Dedifferentiated amniotic fluid mesenchymal stem cell (primary cell): ENCODE results near the gene GZF1.

Source experiments
- DNase-seq: peaks from one replicate; pipeline ENCODE4 v3.0.0-alpha.2; 2016; ENCODE audit errors: extremely low spot score

GZF1 gene

DNA sequence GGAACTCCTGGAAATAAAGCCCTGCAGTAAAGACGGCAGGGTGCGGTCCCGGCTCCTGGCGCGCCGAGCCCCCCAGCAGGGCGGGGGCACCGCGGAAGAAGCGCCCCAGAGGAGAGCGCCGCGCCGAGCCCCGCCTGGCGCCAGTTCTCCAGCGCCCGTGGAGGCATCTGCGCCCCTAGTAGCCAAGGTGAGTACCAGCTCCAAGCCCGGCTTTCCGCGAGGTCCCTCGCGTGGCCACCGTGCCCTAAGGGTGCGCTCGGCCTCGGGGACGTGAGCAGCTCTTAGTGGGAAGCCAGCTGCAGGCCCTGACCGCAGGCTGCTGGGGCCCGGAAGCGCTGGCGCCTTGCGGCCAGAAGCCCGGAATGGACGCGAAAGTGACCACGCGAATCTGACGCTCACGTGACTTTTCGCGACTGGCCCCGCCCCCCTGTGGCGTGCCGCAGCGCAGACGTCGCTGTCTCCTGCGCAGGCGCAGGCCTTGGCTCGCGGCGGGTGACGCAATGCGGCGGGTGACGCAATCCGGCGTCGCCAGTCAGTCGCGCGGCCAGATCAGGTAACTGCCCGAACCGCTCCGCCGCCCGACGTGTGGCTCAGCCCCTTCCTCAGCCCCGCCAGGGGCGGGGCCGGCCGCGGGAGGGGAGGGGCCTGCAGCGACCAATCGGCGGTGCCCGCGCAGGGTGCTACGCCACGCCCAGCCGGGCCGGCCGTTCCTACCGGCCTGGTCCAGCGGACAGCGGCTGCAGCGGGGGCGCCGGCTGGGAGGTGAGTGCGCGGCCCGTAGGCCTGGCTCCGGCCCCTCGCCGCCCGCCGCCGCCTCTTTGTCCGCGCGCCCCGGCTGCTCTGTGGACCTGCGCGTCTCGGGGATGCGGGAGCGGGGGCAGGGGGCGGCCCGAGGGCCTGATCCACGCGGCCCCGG is at the start of gene GZF1:
TSS of gene GZF1 (plus strand) at position 707 of the 916 bp plus-strand sequence. CDS start 2,202 bp downstream, outside the sequence.
- DNase-seq = peak; percentile 95

DNA sequence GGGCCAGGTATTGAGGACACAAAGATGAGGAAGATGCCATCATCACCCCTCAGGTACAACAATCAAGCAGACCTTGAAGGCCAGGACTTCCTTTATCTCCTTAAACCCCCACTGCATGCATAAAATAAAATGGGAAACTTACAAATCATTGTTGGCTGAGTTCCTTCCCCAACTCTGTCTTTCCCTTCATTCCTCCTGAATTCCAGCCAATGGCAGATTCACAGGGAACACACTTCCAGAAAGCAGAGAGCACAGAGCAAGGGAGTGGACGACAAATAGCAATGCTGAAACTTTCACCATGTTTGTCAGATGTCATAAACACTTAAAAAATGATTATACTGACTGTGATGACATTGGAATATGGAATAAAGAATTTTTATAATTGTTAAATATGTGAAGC is 48.7 kb upstream of the GZF1 start:
- no peak for DNase-seq

DNA sequence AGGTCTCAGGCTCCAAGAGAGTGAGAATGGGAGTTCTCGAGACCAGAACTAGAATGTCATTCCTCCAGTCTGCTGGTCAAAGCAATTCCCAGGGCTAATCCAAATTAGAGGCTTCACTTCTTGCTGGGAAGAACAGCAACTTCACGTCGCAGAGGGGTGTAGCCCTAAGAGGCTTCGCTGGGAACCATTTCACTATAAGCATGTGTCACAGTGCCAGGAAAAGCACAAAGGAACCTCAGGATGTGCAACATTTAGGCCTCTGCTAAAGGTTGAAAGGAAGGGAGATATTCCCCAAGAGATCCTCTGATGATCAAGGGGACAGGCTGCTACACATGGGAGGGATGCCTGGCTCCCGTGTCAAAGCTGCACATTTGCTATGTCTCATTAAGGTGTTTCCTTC is 47.3 kb upstream of the GZF1 start:
- no peak for DNase-seq

DNA sequence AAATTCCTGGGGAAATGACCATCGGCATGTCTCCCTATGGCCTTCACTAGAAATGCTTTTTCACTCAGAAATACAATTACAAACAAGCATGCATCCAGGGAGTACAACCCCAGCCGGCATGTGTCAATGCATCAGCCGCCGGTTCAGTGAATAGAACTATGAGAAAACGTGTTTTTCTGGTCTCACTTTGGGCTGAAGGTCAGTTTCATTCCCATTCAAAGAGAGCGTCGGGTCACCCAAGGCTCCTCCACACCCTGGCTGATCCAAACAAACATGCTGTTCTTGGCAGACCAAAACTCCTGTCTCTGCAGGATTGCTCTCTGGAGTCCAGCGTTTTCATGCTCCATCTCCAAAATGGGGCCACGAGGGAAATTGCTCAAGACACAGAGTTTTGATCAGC is 46.9 kb upstream of the GZF1 start:
- no peak for DNase-seq

DNA sequence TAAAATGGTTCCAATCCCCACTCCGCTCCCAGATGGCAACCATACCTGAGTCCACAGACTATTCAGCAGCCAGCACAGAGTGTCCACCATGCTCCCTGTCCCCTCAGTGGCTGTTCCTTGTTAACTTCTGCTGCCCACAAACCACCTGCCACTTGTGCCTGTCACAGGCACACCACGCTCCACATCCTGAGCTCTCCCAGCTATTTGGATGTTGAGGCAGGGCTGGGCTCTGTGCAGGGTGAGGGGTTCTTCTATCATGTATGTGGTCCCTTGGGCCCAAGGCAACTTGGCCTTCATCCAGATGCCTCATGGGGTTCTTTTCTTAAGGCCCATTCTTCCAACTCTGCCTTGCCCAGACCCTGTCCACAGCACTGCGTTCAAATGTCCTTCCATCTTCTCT is 45.4 kb upstream of the GZF1 start:
- DNase-seq = no peak

DNA sequence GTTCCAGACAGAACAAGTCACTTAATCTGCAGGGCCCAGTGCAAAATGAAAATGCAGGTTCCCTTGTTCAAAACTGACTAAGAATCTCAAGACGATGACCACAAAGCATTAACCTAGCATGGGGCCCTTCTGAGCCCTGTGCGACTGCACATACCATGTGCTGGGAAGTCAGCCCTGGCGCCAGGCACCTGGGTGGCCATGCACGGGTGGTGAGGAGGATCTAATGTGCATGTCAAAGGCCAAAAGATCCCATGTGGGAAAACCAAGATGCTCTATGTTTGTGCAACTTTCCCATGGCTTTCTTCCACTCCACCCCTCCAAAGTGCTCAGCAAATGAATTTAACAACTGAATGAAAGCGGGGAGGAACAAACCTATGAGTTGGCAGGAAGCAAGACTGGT is 44.9 kb upstream of the GZF1 start:
- DNase-seq = no peak

DNA sequence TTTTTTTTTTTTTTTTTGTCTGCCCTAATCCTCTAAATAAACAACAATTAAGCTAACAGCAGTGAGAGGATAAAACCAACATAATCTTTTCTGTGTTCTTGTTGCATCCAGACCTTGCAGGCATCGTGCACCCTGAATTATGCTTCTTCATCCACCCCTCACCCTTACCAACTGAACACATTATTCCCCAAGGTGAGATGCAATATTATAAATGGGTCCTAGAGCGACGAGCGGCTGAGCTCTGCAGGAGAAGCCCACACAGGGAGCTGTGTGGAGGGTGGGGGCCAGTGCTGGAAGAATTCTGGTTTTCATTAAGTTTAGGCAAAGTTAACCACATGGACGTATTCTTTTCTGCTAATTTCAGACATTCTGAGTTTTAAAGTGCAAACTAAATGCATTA is 43.6 kb upstream of the GZF1 start:
- no peak for DNase-seq

DNA sequence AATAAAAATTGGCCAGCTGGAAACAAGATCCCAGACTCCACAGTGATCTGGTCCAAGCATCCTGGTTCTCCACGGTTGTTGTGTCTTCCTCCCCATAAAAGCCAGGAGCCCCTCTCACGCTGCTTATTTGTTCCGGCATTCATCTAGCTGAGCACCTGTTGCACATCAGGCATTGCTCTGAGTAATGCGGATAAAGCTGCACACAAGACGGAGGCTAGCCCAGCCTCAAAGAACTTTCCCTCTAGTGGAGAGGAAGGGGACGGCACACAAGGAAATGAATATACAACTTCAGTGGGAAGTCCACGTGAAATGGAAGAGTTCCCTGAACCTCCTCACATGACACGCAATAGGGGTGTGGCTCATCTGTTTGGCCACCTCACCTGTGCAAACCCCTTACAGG is 41.7 kb upstream of the GZF1 start:
- no peak for DNase-seq

DNA sequence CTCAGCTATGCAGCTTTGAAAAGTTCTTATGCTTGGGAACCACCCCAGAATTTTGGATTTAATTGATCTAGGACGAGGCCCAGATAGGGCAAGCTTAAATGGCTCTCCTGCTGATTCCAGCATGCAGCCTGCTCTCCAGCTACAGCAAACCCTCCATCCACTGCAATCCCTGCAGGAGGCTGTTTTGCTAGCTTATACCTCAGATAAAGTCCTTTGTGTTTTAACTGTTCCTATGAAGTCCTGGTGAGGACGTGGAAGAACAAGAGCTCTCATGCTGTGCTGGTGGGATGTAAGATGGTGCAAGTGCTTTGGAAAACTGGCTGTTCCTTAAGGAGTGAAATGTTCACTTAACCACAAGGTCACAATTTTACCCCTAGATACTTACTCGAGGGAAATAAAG is 36.9 kb upstream of the GZF1 start:
- no peak for DNase-seq

DNA sequence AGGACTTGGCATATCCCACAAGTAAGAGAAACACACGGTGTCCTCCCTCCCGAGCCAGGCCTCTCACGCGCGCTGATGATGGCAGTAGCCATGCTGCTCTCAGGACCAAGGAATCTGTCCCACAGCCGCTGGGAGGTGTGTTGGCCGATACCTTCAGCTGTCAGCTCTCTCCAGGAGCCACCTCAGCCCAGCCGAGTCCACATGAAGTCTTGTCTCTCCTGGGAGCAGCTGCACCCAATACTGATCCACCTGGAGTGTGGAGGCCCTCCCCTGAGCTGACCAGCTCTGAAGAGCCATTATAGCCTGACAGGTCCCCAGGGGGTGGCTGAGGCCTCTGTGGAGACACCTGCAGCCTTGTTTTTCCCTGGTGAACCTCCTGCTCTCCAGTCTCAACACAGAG is 35.2 kb upstream of the GZF1 start:
- DNase-seq = no peak

DNA sequence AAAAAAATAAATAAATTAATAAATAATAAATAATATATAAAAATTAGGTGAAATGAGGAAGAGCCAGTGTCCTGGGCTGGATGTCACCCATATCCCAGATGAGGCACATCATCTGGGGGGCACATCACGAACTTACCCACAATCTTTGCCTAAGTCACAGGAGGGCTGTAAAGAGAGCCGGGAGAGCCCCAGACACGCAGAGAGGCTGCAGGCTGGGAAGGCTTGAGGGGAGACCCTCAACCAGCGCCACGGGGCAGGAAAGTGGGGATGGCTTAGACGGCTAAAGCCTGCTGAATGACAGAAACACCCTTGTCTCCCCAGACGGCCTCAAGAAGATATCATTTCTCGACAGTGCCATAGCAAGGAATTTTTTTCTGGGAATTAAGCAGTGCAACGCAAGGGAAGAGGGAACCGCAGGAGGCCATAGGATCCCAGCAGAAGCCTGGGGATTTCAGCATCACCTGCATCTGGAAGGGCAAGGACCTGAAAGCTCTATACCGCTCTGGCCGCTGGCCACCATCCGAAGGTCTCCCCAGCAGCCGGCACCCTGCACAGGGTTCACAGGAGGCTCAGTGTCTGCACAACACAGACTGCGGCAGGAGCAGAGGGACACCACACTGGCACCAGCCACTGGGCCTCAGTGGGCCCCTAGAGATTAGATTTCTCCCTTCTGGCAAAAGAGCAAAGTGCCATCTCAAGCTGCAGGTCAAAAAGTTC is 34.2 kb upstream of the GZF1 start:
- DNase-seq = no peak

DNA sequence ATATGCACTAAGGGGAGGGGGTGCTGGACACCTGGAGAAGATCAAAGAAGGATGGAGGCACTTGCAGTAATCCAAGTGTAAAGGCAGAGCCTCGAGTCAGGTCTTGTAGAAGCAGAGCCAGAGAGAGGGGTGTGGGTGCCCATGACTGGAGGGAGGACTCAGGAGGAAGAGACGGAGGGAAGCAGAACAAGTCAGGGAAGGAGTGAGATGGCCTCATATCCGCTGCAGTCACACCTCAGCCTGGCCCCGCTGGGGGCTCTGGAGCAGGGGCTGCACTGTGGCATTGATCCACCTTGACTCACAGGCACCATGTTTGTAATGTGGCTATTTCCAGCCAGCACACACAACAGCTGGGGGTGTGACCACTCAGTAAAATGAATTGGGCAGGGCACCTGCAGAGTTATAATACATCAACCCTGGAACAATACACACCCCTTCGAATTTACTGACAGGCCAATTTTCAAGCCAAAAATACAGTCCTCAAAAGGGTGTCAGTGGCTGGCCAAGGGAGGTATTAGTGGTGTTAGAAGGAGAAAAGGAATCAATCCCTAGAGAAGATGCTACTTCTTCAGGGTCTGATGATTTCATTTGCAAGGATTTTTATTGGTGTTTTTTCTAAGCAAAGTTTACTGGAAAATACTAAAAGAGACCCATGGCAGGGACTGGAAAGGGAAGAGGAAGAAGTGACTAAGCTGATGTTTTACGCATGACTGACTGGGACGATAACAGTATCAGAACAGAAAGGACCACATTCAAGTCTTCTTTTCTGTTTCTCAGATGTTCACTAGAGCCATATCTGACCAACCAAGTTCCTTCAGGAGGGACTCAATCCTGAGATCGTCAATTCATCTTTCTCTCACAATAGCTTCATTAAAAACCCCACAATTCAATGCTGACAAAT is 30.3 kb upstream of the GZF1 start:
- no peak for DNase-seq

DNA sequence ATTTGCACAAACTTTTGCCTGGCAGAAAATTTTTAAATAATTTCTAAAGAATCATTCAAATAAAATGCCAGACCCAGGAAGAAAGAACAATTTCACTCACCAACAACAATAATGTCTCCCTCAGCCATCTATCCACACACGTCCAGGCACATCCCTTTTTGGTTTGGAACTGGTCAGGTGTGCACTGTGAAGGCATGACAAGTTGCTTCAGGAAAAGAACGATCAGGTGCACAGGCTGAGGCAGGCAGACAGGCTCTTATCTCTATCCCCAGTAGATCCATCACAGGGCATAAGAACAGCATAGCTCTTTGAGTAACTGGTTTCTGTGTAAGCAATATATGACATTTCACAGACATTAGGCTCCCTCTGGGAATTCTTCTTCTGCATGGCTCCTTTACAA is 29.5 kb upstream of the GZF1 start:
- DNase-seq = no peak

DNA sequence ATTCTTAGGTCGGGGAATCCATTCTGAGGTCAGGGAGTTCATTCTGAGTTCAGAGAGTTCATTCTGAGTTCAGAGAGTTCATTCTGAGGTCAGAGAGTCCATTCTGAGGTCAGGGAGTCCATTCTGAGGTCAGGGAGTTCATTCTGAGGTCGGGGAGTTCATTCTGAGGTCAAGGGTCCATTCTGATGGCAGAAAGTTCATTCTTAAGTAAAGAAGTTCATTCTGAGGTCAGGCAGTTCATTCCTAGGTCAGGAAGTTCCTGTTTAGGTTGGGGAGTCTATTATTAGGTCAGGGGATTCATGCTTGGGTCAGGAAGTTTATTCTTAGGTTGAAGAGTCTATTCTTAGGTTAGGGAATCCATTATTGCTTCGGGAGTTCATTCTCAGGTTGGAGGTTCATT is 27.9 kb upstream of the GZF1 start:
- no peak for DNase-seq

DNA sequence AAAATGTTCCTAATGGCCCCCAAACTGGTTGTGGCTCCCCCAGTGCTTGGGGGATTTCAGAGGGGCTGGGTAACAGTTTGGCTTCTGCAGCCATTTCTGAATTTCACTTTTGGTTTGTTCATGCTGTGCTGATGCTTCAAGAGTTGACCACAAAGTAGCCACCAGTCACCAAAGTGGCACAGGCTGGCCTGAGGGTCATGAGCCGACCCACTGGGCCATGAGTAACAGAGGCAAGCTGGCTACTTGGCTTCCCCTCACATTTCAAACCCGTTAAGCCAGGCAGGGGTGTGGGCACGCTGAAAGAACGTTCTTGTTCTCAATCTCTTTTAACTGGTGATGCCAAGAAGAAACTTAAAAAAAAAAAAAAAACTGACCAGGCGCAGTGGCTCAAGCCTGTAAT is 26.5 kb upstream of the GZF1 start:
- no peak for DNase-seq

DNA sequence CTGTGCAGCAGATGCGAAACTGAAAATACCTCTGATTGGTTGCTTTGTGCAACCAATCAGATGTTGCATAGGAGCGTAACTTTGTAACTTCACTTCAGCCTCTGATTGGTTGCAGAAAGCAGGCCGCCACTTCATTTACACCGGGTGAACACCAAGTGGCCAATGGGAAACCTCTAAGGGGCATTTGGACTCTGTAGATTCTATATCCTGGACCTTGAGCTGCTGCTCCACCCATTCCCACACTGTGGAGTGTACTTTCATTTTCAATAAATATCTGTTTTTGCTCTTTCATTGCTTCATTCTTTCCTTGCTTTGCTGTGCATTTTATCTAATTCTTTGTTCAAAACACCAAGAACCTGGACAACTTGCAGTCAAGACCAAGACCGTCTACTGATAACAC is 25.5 kb upstream of the GZF1 start:
- no peak for DNase-seq

DNA sequence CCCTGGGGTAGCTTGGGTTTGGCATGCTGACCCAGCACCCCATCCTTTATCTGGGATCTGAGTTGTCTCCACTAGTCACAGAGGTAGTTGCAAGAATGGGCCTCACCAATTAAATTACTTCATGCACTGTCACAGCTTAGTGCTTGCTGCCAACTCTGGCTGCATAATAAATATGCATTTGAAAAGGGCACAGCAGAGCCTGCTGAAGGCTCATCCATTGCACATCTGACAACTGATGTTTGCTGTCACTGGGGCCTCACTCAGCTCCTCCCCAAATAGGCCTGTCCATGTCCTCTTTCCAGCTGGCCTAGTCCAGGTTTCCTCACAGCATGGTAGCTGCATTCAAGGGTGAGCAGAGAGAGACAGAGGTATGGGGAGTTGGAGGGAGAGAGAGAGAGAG is 24.7 kb upstream of the GZF1 start:
- no peak for DNase-seq

DNA sequence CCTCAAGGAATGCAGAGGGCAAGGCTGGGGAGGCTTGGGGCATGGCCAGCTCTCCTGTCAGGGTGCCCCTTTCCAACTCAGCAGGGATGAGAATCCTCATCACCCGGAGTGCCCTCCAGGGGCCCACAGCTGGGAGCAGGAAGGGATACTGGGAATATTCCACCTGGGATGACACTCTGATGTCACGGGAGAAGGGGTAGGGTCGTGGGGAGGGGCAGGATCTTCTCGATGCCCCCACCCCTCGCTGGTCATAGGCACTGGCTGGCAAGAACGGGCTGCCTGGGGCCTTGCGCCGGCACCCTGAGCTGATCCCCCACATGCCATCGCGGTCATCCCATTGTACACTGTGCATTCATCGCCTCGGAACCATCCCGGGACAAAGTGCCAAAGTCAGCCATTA is 22.0 kb upstream of the GZF1 start:
- DNase-seq = no peak

DNA sequence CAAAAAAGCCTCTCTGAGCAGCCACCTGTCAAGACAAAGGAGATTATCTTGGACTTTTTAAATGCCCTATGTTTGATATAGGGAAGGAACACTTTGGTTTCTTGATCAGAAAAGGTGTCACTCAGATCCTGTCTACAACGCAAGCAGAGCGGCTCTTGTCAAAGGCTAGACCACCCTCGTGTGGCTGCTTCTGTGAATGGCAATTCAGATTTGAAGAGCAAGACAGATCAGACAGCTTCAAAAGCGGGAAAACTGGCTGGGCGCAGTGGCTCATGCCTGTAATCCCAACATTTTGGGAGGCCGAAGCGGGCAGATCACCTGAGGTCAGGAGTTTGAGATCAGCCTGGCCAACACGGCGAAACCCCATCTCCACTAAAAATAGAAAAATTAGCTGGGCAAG is 21.5 kb upstream of the GZF1 start:
- peak; percentile 56 for DNase-seq

DNA sequence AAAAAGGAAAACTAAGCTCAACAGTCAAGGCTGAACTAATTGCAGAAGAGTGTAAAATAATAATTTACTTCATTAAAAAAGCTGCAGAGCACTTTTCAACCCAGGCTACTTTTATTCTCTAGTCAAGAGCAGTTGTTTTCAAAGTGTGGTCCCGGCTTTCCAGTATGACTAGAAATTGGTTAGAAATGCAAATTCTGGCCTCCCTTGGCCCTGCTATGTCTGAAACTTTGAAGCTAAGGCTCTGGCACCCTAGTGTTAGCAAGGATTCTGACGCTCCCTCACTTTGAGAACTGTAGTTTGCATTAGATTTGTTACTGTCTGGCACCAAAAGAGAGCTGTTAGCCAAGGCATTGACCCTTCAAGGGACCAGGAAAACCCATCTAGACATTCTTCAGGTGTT is 20.9 kb upstream of the GZF1 start:
- no peak for DNase-seq

DNA sequence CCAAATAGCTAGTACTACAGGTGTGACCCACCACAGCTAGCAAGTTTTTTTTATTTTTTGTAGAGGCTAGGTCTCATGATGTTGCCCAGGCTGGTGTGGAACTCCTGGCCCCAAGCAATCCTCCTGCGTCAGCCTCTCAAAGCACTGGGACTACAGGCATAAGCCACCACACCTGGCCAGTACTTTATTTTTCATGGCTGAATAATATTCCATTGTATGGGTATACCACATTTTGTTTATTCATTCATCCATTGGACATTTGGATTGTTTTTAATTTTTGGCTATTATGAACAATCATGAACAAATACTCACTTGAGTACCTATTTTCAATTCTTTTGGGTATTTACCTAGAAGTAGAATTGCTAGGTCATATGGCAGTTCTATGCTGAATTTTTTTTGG is 18.4 kb upstream of the GZF1 start:
- no peak for DNase-seq

DNA sequence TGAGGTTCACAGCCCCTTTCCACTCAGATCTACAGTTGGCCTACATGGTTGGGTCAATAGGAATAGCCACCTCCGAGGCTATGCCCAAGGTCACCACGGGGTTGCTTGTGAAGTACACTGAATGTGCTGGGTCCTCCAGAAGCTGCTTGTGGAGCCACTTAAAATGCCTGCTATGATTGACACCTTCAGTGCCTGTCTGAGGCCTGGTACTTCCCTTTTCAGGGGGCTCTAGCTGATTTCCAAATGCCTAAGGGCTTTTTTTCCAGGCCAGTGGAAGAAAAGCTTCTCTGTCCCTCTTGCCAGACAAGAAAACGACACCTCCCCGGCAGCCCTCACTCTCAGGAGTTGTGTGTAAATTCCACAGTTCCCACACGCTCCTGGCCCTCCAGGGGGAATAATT is 17.6 kb upstream of the GZF1 start:
- DNase-seq = no peak
